Liver (tissue), 3 donors: ENCODE measurements around the gene IL1RAPL1.

ENCODE experiments used
- EGR1 ChIP-seq, 2 donors: IDR thresholded peaks; 2 replicates each; pipeline ENCODE4 v1.6.1; 2016 to 2018; ENCODE audit warnings: antibody characterized with exemption in 2 of 2, low read depth in 2 of 2
- JUND ChIP-seq, 2 donors: IDR thresholded peaks; 2 replicates each; pipeline ENCODE4 v1.6.1; 2016; ENCODE audit warnings: antibody characterized with exemption in 2 of 2
- NR2F2 ChIP-seq: IDR thresholded peaks from 2 replicates; pipeline ENCODE4 v1.6.1; 2016; ENCODE audit warnings: antibody characterized with exemption
- TAF1 ChIP-seq: conservative IDR thresholded peaks from 2 replicates; pipeline ENCODE4 v1.6.1; 2016; ENCODE audit warnings: antibody characterized with exemption, mild to moderate bottlenecking
- TF ChIP-seq, protein P1 (sequence below): fragments of 150-350 bp; IDR thresholded peaks from 2 replicates; pipeline ENCODE4 v1.5.1; 2017; ENCODE audit warnings: improper control_type of control experiment, low read depth, low read length; ENCODE audit not compliant: missing input control
- TF ChIP-seq, protein P2 (sequence below): IDR thresholded peaks from 2 replicates; pipeline ENCODE4 v1.6.1; 2016; ENCODE audit warnings: antibody characterized with exemption, mild to moderate bottlenecking
- donor health status: healthy.
- donor health status: healthy.

- TF ChIP-seq, protein P1, sequence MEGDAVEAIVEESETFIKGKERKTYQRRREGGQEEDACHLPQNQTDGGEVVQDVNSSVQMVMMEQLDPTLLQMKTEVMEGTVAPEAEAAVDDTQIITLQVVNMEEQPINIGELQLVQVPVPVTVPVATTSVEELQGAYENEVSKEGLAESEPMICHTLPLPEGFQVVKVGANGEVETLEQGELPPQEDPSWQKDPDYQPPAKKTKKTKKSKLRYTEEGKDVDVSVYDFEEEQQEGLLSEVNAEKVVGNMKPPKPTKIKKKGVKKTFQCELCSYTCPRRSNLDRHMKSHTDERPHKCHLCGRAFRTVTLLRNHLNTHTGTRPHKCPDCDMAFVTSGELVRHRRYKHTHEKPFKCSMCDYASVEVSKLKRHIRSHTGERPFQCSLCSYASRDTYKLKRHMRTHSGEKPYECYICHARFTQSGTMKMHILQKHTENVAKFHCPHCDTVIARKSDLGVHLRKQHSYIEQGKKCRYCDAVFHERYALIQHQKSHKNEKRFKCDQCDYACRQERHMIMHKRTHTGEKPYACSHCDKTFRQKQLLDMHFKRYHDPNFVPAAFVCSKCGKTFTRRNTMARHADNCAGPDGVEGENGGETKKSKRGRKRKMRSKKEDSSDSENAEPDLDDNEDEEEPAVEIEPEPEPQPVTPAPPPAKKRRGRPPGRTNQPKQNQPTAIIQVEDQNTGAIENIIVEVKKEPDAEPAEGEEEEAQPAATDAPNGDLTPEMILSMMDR = no peak
- no peak for TF ChIP-seq EGR1 (IDR thresholded peaks at IDR 0.05; ENCODE audit: low read depth in 2 of 2)
- TF ChIP-seq, protein P2, sequence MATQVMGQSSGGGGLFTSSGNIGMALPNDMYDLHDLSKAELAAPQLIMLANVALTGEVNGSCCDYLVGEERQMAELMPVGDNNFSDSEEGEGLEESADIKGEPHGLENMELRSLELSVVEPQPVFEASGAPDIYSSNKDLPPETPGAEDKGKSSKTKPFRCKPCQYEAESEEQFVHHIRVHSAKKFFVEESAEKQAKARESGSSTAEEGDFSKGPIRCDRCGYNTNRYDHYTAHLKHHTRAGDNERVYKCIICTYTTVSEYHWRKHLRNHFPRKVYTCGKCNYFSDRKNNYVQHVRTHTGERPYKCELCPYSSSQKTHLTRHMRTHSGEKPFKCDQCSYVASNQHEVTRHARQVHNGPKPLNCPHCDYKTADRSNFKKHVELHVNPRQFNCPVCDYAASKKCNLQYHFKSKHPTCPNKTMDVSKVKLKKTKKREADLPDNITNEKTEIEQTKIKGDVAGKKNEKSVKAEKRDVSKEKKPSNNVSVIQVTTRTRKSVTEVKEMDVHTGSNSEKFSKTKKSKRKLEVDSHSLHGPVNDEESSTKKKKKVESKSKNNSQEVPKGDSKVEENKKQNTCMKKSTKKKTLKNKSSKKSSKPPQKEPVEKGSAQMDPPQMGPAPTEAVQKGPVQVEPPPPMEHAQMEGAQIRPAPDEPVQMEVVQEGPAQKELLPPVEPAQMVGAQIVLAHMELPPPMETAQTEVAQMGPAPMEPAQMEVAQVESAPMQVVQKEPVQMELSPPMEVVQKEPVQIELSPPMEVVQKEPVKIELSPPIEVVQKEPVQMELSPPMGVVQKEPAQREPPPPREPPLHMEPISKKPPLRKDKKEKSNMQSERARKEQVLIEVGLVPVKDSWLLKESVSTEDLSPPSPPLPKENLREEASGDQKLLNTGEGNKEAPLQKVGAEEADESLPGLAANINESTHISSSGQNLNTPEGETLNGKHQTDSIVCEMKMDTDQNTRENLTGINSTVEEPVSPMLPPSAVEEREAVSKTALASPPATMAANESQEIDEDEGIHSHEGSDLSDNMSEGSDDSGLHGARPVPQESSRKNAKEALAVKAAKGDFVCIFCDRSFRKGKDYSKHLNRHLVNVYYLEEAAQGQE = no peak
- no peak for TF ChIP-seq JUND (IDR thresholded peaks at IDR 0.05)
- TF ChIP-seq TAF1 = no peak
- TF ChIP-seq NR2F2 = no peak
Observed at GRCh38 chrX:29926056-29926455, 1338.8 kb downstream of the IL1RAPL1 start.
